Mammary epithelial cell (primary cell): ENCODE data around the gene KMT5C.

Source experiments
- EZH2 ChIP-seq: IDR thresholded peaks from 2 replicates; pipeline ENCODE4 v1.6.1; 2012; ENCODE audit warnings: low read length, inconsistent platforms, borderline replicate concordance
- TF ChIP-seq, protein P1 (sequence below), 2 donors: IDR thresholded peaks in 1 of 2; conservative IDR thresholded peaks in 1 of 2; 2 replicates each; pipeline ENCODE4 v1.5.1; 2011 to 2012; ENCODE audit warnings: inconsistent platforms in 2 of 2, low read length in 2 of 2, mild to moderate bottlenecking in 2 of 2, control low read depth in 1 of 2, low read depth in 1 of 2; ENCODE audit not compliant: insufficient read depth in 1 of 2; ENCODE audit errors: extremely low read depth in 1 of 2

DNA sequence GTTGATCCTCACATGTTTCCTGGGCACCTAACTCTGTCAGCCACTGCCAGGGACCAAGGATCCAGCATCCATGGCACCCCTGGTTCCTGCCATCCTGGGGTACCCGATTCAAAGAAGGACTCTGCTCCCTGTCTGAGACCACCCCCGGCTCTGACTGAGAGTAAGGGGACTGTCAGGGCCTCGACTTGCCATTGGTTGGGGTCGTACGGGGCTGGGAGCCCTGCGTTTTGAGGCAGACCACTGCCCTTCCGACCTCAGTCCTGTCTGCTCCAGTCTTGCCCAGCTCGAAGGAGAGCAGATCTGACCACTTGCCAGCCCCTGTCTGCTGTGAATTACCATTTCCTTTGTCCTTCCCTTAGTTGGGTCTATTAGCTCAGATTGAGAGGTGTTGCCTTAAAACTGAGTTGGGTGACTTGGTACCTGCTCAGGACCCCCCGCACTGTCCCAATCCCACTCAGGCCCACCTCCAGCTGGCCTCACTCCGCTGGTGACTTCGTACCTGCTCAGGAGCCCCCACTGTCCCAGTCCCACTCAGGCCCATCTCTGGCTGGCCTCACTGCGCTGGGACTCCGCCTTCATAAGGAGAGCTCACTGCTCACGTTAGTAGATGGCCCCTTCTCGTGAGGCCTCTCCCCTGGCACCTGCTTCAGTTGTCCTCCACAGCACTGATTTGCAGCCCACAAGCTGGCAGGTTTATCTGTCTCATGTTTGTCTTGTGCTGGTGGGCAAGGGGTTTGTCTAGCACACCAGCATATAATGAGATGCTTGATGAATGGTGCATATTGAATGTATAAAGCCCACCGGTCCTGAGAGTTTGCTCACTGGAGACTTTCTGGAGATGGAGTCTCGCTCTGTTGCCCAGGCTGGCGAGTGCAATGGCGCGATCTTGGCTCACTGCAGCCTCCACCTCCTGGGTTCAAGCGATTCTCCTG, 50.0 kb downstream of the KMT5C start:
- TF ChIP-seq, protein P1, sequence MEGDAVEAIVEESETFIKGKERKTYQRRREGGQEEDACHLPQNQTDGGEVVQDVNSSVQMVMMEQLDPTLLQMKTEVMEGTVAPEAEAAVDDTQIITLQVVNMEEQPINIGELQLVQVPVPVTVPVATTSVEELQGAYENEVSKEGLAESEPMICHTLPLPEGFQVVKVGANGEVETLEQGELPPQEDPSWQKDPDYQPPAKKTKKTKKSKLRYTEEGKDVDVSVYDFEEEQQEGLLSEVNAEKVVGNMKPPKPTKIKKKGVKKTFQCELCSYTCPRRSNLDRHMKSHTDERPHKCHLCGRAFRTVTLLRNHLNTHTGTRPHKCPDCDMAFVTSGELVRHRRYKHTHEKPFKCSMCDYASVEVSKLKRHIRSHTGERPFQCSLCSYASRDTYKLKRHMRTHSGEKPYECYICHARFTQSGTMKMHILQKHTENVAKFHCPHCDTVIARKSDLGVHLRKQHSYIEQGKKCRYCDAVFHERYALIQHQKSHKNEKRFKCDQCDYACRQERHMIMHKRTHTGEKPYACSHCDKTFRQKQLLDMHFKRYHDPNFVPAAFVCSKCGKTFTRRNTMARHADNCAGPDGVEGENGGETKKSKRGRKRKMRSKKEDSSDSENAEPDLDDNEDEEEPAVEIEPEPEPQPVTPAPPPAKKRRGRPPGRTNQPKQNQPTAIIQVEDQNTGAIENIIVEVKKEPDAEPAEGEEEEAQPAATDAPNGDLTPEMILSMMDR (conservative IDR thresholded peaks at IDR 0.05 in 1 of 2, IDR thresholded peaks at IDR 0.05 in 1 of 2; ENCODE audit: extremely low read depth in 1 of 2, insufficient read depth in 1 of 2, low read depth in 1 of 2, low read length in 2 of 2), result no peak
- no peak for TF ChIP-seq EZH2
